Panc1 (cell line): ENCODE measurements around the gene DCAF5. TPM values are rescaled to one million over a fixed set of nuclear protein-coding genes. Genes with fewer than 3 reads are reported as not detected.

Experiments
- ATAC-seq: fragments of 200-7000 bp; cut with Tn5 transposase; 2 replicates; pipeline ENCODE4 v1.9.1; 2020; ENCODE audit warnings: mild to moderate bottlenecking, moderate library complexity
- BruUV-seq: library from RNA; stranded (reverse); fragments of 400-500 nt; replicated peaks from 2 replicates; lab custom pipeline; 2021; lab: Mats Ljungman, UMichigan
- CTCF ChIA-PET: fragments of 300-600 bp; sonication (Branson Sonifier 250); formaldehyde crosslinking; loops from one replicate; lab custom pipeline; 2022; ENCODE audit warnings: antibody characterized with exemption; lab: Charles Lee
- POLR2A ChIA-PET: fragments of 300-600 bp; sonication (Branson Sonifier 250); formaldehyde crosslinking; loops from one replicate; lab custom pipeline; 2022; ENCODE audit warnings: antibody characterized with exemption; lab: Charles Lee
- DNase-seq: peaks from one replicate; pipeline ENCODE4 v3.0.0-alpha.2; 2010; ENCODE audit warnings: low read depth, low spot score
- H3K27ac ChIP-seq: 2 replicates; pipeline ENCODE4 v1.5.1; 2011; ENCODE audit warnings: mild to moderate bottlenecking, low read length, inconsistent platforms
- H3K27me3 ChIP-seq: fragments of 200-500 bp; sonication (Bioruptor generic); 2 replicates; pipeline ENCODE4 v1.6.0; 2014; ENCODE audit warnings: low read length, inconsistent platforms; ENCODE audit not compliant: control insufficient read depth, insufficient read depth
- H3K36me3 ChIP-seq: fragments of 200-500 bp; sonication (Bioruptor generic); 2 replicates; pipeline ENCODE4 v1.5.1; 2014; ENCODE audit warnings: inconsistent platforms, mild to moderate bottlenecking, low read length, moderate library complexity; ENCODE audit not compliant: control insufficient read depth, insufficient read depth
- H3K4me1 ChIP-seq: 2 replicates; pipeline ENCODE4 v1.5.1; 2011; ENCODE audit warnings: inconsistent platforms, mild to moderate bottlenecking, low read length, moderate library complexity; ENCODE audit not compliant: control insufficient read depth, insufficient read depth
- H3K4me3 ChIP-seq, 2 experiments: 2 replicates each; pipeline ENCODE4 v1.5.1; 2011 to 2012; ENCODE audit warnings: low read depth in 2 of 2, low read length in 2 of 2, mild to moderate bottlenecking in 2 of 2, inconsistent platforms in 1 of 2, moderate library complexity in 1 of 2
- H3K9me3 ChIP-seq: fragments of 200-500 bp; sonication (Bioruptor generic); 2 replicates; pipeline ENCODE4 v1.5.1; 2014; ENCODE audit warnings: low read depth, mild to moderate bottlenecking, inconsistent platforms, low read length, moderate library complexity; ENCODE audit not compliant: control insufficient read depth, insufficient read depth
- CTCF ChIP-seq: fragments of 450-650 bp; IDR thresholded peaks from 2 replicates; pipeline ENCODE4 v1.5.1; 2017; ENCODE audit warnings: mild to moderate bottlenecking
- POLR2AphosphoS5 ChIP-seq: IDR thresholded peaks from 2 replicates; pipeline ENCODE4 v1.6.1; 2012; ENCODE audit warnings: mild to moderate bottlenecking, low read depth, low read length, moderate library complexity
- REST ChIP-seq, 2 experiments: IDR thresholded peaks; 2 replicates each; pipeline ENCODE4 v1.6.1; 2011 to 2012; ENCODE audit warnings: low read depth in 2 of 2, control low read depth in 1 of 2, low read length in 1 of 2, mild to moderate bottlenecking in 1 of 2, moderate library complexity in 1 of 2; ENCODE audit not compliant: insufficient read depth in 1 of 2
- SIN3A ChIP-seq: IDR thresholded peaks from 2 replicates; pipeline ENCODE4 v1.6.1; 2012; ENCODE audit warnings: low read depth, mild to moderate bottlenecking, low read length, moderate library complexity, borderline replicate concordance; ENCODE audit not compliant: insufficient read depth
- TCF7L2 ChIP-seq: IDR thresholded peaks from 2 replicates; pipeline ENCODE4 v1.6.1; 2011; ENCODE audit warnings: mild to moderate bottlenecking, low read depth, low read length, inconsistent platforms
- in situ Hi-C: cut with HindIII; loops from 2 replicates; pipeline ENCODE4 v1.10.0; 2016; ENCODE audit warnings: low sequenced_read_pairs, low pct_unique_long_range_greater_than_20kb
- intact Hi-C: fragments of 100-400 bp; cut with micrococcal nuclease; formaldehyde crosslinking; loops from one replicate; pipeline ENCODE4 v1.10.0; 2022; ENCODE audit not compliant: unreplicated experiment
- total RNA-seq: library from RNA; stranded (reverse); gene quantifications from one replicate; pipeline ENCODE4 v1.2.1, GENCODE V29; 2021; ENCODE audit not compliant: unreplicated experiment

DCAF5 gene
- total RNA-seq, 1 experiment from 2014 or later = 27.6 TPM

DNA sequence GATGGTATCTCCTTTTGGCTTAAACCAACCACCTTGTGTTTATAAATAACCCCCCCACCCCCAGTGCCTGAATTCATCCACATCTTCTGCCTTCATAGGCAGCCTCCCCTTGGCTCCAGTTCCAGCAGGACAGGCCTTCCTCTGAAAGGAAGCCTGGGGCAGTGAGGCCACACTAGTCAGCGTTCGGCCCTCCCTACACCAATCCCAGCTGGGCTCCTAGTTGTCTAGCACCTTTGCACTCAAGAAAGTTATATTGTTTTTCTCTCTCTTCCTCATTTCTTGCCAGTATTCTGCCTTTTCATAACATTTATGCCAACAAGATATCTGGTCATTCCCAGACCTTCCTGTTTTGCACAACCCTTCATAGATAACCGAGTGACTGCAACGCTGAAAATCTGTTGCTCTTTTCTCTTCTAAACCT, 100.7 kb downstream of the DCAF5 start:
- H3K4me3 ChIP-seq = no peak overlapping the region
- H3K4me1 ChIP-seq = no peaks in the 10 kb centered on the region; the same call in 1 of the 2 replicates
- H3K36me3 ChIP-seq = peaks cover 2% of the 10 kb centered on the region; the same call in 1 of the 2 replicates
- ChIA-PET POLR2A (no interaction called here), CTCF (no interaction called here)
- intact Hi-C loops (no loop called here), in situ Hi-C loops (no loop called here)
- no TSS peak for BruUV-seq
- no peaks in the 10 kb centered on the region for H3K27me3 ChIP-seq
- no peaks in the 10 kb centered on the region for H3K9me3 ChIP-seq
- no peak for TF ChIP-seq POLR2AphosphoS5
- TF ChIP-seq CTCF = no peak
- no peak for TF ChIP-seq TCF7L2
- no peak for TF ChIP-seq SIN3A
- TF ChIP-seq REST (IDR thresholded peaks at IDR 0.05; ENCODE audit: insufficient read depth in 1 of 2, low read depth in 2 of 2, low read length in 1 of 2) = no peak
- no peak overlapping the region for H3K27ac ChIP-seq
- ATAC-seq (no peak), DNase-seq (no peak)

DNA sequence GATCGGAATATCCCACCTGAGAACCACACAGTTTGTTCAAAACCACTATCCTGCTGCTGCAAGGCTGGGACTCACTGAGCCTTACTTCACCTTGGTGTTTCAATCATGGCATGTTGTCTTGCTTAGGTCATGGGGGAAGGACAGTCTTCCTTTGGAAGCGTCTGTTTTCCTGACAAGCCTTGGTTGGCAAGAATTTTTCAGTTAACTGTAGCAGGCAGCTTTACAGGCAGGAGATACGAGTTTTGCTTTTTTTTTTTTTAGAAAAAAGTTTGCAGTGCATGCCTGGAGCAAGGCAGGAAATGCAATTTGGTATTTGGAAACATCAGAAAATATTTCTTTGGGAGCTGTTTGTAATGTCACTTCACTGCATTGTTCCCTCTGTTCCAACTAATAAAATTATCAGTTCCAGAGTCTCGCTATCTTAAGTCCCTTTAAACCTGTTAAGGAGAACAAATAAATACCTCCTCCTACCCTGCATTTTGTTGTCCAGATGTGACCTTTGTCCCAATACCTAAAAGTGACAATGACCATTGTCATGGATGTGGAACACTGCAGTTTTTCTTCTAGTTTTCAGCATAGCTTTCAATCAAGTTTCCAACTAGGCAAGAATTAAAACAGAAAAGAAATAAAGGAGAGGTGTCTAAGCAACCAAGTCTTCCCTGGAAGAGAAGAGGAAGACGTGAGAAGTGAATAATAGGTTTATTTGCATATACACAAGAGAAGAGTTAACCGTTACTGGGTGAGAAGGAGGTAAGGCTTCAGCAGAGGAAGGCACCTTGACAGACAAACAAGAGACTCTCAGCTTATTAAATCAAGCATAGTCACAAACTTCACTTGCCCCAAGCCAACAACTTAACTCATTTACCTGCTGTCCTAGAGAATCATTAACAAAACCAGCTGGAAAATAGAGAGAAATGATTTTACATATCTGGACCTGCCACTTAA, 102.4 kb downstream of the DCAF5 start:
- DNase-seq (no peak), ATAC-seq (no peak)
- in situ Hi-C loops = no loop called here
- no peaks in the 10 kb centered on the region for H3K27me3 ChIP-seq
- no peak for TF ChIP-seq CTCF
- TF ChIP-seq TCF7L2 = no peak
- no peak for TF ChIP-seq POLR2AphosphoS5
- no peak for TF ChIP-seq REST (IDR thresholded peaks at IDR 0.05; ENCODE audit: insufficient read depth in 1 of 2, low read depth in 2 of 2, low read length in 1 of 2)
- no peak for TF ChIP-seq SIN3A
- no peaks in the 10 kb centered on the region; the same call in 1 of the 2 replicates for H3K4me1 ChIP-seq
- POLR2A ChIA-PET = no interaction called here
- peaks cover 2% of the 10 kb centered on the region; the same call in 1 of the 2 replicates for H3K36me3 ChIP-seq
- BruUV-seq = no TSS peak
- no peaks in the 10 kb centered on the region for H3K9me3 ChIP-seq
- CTCF ChIA-PET = no interaction called here
- intact Hi-C loops = no loop called here
- H3K4me3 ChIP-seq = no peak overlapping the region
- no peak overlapping the region for H3K27ac ChIP-seq
